Mesothelial cell of epicardium (in vitro differentiated cells): Measurements from ENCODE around the gene DCST2. TPM values are rescaled to one million over a fixed set of nuclear protein-coding genes. Genes with fewer than 3 reads are reported as not detected.

Source experiments
- DNase-seq, 2 experiments: peaks; one replicate each; pipeline ENCODE4 v3.0.0; 2021; ENCODE audit warnings: low spot score in 2 of 2; ENCODE audit not compliant: unreplicated experiment in 2 of 2
- H3K27ac Mint-ChIP-seq: 2 replicates; pipeline ENCODE4 v1.8.0; 2021; ENCODE audit warnings: mixed read lengths
- H3K27me3 Mint-ChIP-seq: 2 replicates; pipeline ENCODE4 v1.8.0; 2021; ENCODE audit warnings: low read depth, mixed read lengths
- H3K36me3 Mint-ChIP-seq: 2 replicates; pipeline ENCODE4 v1.8.0; 2021; ENCODE audit warnings: mixed read lengths
- H3K4me1 Mint-ChIP-seq: 2 replicates; pipeline ENCODE4 v1.8.0; 2021; ENCODE audit warnings: mixed read lengths
- H3K4me3 Mint-ChIP-seq: 2 replicates; pipeline ENCODE4 v1.8.0; 2021; ENCODE audit warnings: mild to moderate bottlenecking, moderate library complexity, mixed read lengths
- H3K9me3 Mint-ChIP-seq: 2 replicates; pipeline ENCODE4 v1.8.0; 2021; ENCODE audit warnings: mixed read lengths
- total RNA-seq: library from RNA; stranded (reverse); gene quantifications from 3 replicates; pipeline ENCODE4 v1.2.1, GENCODE V29; 2021
- TF ChIP-seq, protein P1 (sequence below): fragments of 200-600 bp; sonication (generic); IDR thresholded peaks from one replicate; pipeline ENCODE4 v1.5.0; 2021; ENCODE audit warnings: antibody characterized with exemption; ENCODE audit not compliant: unreplicated experiment

The DCST2 gene
- total RNA-seq, 1 donor from 2014 or later = 1.8 TPM

DNA sequence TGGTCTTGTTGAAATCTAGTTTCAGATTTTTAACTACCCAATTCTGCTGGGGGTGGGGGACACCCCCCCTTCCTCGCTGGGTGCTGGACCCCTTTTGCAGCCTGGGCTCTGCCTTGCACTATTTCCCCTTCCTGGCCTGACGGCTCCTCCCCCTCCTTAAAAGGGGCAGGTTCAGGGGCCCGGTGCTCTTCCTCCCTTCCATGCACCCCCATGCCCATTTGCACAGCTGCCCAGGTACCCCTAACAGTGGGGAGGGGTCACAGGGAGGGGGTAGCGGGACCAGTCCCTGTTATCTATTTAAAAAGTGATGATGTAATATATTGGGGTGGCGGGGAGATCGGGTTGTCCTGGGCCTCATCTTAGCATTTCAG lies 15.7 kb downstream of the DCST2 start:
- Mint-ChIP-seq H3K27ac (no peak overlapping the region), H3K27me3 (no peaks in the 10 kb centered on the region), H3K36me3 (no peaks in the 10 kb centered on the region), H3K4me1 (peaks cover 13% of the 10 kb centered on the region), H3K4me3 (peak overlapping the region; percentile 56), H3K9me3 (no peaks in the 10 kb centered on the region)
- no peak for DNase-seq
- TF ChIP-seq, protein P1, sequence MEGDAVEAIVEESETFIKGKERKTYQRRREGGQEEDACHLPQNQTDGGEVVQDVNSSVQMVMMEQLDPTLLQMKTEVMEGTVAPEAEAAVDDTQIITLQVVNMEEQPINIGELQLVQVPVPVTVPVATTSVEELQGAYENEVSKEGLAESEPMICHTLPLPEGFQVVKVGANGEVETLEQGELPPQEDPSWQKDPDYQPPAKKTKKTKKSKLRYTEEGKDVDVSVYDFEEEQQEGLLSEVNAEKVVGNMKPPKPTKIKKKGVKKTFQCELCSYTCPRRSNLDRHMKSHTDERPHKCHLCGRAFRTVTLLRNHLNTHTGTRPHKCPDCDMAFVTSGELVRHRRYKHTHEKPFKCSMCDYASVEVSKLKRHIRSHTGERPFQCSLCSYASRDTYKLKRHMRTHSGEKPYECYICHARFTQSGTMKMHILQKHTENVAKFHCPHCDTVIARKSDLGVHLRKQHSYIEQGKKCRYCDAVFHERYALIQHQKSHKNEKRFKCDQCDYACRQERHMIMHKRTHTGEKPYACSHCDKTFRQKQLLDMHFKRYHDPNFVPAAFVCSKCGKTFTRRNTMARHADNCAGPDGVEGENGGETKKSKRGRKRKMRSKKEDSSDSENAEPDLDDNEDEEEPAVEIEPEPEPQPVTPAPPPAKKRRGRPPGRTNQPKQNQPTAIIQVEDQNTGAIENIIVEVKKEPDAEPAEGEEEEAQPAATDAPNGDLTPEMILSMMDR = no peak

DNA sequence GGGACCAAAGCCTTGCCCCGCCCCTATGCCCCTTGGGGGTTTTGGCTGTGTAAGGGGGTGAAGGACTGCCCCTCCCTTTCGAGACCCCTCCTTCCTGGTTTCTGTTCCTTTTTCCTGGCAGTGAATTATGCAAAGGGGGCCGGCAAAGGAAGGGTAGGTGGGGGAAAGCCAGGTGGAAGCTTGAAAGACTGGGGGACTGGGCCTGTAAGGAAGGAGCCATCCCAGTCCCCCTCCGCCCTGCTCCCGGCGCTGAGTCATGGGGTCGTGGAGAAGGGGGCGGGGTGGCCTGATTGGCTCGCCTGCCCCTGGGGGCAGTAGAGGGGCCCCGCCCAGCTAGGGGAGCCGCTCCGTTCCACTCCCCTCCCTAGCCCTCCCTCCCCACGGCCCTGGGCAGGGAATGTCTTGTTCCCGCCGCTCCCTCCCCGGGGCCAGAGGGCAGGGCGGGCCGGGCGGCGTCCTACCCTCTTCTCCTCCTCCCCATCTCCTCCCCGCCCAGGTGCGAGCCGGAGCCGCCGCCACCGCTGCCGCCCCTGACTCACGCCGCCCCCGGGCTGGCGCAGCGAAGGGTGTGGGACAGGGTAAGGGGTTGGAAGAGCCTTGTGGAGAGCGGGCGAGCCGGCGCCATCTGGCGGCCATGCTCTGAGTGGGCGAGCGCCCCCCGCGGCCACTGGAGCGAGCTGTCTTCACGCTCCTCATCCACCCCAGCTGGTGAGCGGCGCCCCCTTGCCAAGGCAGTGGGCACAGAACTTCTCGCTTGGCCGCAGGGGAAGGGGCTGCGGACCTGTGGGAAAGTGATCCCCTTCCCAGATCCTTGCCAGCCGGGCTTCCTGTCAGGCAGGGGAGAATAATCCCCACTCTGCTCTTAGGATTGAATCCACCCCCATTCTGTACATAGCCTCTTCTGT lies 16.3 kb downstream of the DCST2 start:
- Mint-ChIP-seq H3K27ac (peak overlapping the region; percentile 66), H3K36me3 (no peaks in the 10 kb centered on the region), H3K4me1 (peaks cover 10% of the 10 kb centered on the region)

DNA sequence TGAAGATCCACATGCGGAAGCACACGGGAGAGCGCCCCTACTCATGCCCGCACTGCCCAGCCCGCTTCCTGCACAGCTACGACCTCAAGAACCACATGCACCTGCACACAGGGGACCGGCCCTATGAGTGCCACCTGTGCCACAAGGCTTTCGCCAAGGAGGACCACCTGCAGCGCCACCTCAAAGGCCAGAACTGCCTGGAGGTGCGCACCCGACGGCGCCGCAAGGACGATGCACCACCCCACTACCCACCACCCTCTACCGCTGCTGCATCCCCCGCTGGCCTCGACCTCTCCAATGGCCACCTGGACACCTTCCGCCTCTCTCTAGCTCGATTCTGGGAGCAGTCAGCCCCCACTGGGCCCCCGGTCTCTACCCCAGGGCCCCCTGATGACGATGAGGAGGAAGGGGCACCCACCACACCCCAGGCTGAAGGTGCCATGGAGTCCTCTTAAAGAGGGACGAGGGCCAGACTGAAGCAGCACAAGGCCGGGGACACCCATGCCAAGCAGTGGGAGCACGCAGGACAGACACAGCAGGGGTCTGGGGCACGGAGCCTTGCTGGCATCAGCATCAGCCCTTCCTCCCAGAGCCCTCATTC lies 17.2 kb downstream of the DCST2 start:
- Mint-ChIP-seq H3K36me3 (no peaks in the 10 kb centered on the region), H3K4me1 (peaks cover 9% of the 10 kb centered on the region), H3K9me3 (no peaks in the 10 kb centered on the region), H3K4me3 (peak overlapping the region; percentile 42), H3K27me3 (no peaks in the 10 kb centered on the region), H3K27ac (no peak overlapping the region)
- DNase-seq = no peak
- TF ChIP-seq, protein P1 = no peak

More for the DNA sequence above, 16.3 kb downstream of the DCST2 start:
- TF ChIP-seq, protein P1 = peak; percentile 87
- H3K4me3 Mint-ChIP-seq = peak overlapping the region; percentile 56
- H3K9me3 Mint-ChIP-seq = no peaks in the 10 kb centered on the region
- no peaks in the 10 kb centered on the region for H3K27me3 Mint-ChIP-seq
- DNase-seq = peak; percentile 71 to 91

DNA sequence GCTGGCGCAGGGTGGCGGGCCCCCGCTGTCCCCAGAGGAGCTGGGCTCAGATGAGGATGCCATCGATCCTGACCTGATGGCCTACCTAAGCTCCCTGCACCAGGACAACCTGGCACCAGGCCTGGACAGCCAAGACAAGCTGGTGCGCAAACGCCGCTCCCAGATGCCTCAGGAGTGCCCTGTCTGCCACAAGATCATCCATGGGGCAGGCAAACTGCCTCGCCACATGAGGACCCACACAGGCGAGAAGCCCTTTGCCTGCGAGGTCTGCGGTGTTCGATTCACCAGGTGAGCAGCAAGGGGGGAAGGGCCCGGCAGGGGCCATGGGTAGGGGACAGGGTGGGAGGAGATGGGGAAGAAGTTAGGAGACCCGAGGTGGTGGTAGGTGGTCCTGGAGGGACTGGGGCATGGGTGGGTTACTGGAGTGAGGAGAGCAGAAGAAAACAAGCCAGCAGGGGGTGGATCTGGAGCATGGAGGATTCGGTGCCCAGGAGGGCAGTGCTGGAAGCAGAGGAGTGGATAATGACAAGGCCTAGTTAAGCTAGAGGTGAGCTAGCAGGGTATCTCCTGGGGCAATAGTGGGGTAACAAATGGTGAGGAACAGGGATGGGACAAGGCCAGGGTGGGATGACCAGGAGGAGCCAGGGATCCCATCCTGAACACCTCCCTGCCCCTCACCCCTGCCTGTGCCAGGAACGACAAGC lies 17.9 kb downstream of the DCST2 start:
- H3K27ac Mint-ChIP-seq = peak overlapping the region; percentile 30
- H3K27me3 Mint-ChIP-seq = no peaks in the 10 kb centered on the region
- TF ChIP-seq, protein P1 = no peak
- H3K4me1 Mint-ChIP-seq = peaks cover 14% of the 10 kb centered on the region
- H3K36me3 Mint-ChIP-seq = no peaks in the 10 kb centered on the region
- DNase-seq = no peak
- H3K9me3 Mint-ChIP-seq = no peaks in the 10 kb centered on the region
- H3K4me3 Mint-ChIP-seq = no peak overlapping the region

DNA sequence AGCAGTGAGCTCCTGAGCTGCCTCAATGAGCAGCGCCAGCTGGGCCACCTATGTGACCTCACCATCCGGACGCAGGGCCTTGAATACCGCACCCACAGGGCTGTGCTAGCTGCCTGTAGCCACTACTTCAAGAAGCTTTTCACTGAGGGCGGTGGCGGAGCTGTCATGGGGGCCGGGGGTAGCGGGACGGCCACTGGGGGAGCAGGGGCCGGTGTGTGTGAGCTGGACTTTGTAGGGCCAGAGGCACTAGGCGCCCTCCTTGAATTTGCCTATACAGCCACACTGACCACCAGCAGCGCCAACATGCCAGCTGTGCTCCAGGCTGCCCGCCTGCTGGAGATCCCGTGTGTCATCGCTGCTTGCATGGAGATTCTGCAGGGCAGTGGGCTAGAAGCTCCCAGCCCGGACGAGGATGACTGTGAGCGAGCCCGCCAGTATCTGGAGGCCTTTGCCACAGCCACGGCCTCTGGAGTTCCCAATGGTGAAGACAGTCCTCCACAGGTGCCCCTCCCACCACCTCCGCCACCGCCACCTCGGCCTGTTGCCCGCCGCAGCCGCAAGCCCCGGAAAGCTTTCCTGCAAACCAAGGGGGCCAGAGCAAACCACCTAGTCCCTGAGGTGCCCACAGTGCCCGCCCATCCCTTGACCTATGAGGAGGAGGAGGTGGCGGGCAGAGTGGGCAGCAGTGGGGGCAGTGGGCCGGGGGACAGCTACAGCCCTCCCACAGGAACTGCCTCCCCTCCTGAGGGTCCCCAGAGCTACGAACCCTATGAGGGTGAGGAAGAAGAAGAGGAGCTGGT lies 18.7 kb downstream of the DCST2 start:
- no peaks in the 10 kb centered on the region for H3K9me3 Mint-ChIP-seq
- TF ChIP-seq, protein P1 = no peak
- no peak overlapping the region for H3K27ac Mint-ChIP-seq
- no peak for DNase-seq
- H3K36me3 Mint-ChIP-seq = no peaks in the 10 kb centered on the region
- no peak overlapping the region for H3K4me3 Mint-ChIP-seq
- H3K4me1 Mint-ChIP-seq = peaks cover 16% of the 10 kb centered on the region
- H3K27me3 Mint-ChIP-seq = no peaks in the 10 kb centered on the region
